Neural cell (in vitro differentiated cells): Measurements from ENCODE around the gene ADGRL1.

ENCODE experiments used
- CTCF ChIP-seq: fragments of 450-650 bp; IDR thresholded peaks from 2 replicates; pipeline ENCODE4 v1.5.1; 2014; ENCODE audit warnings: antibody characterized with exemption, mild to moderate bottlenecking, moderate library complexity; ENCODE audit not compliant: poor library complexity, severe bottlenecking
- EP300 ChIP-seq: fragments of 450-650 bp; conservative IDR thresholded peaks from 2 replicates; pipeline ENCODE4 v1.6.1; 2014; ENCODE audit warnings: antibody characterized with exemption, mild to moderate bottlenecking, moderate library complexity; ENCODE audit not compliant: poor library complexity, severe bottlenecking
- EZH2 ChIP-seq: fragments of 200-600, 300-800 bp; shearing (Covaris generic), sonication (generic); IDR thresholded peaks from 2 replicates; pipeline ENCODE4 v1.6.1; 2014; ENCODE audit warnings: antibody characterized with exemption, low read length, borderline replicate concordance, mild to moderate bottlenecking; ENCODE audit not compliant: insufficient read depth, poor library complexity, severe bottlenecking
- POLR2AphosphoS5 ChIP-seq: IDR thresholded peaks from 2 replicates; pipeline ENCODE4 v1.6.1; 2012
- RAD21 ChIP-seq: fragments of 450-650 bp; conservative IDR thresholded peaks from 2 replicates; pipeline ENCODE4 v1.6.1; 2014; ENCODE audit warnings: antibody characterized with exemption, mild to moderate bottlenecking, moderate library complexity
- SMC3 ChIP-seq: fragments of 450-650 bp; conservative IDR thresholded peaks from 2 replicates; pipeline ENCODE4 v1.6.1; 2014; ENCODE audit warnings: antibody characterized with exemption, mild to moderate bottlenecking, moderate library complexity; ENCODE audit not compliant: poor library complexity
- TF ChIP-seq, protein P1 (sequence below): IDR thresholded peaks from 2 replicates; pipeline ENCODE4 v1.6.1; 2012; ENCODE audit warnings: borderline replicate concordance

DNA sequence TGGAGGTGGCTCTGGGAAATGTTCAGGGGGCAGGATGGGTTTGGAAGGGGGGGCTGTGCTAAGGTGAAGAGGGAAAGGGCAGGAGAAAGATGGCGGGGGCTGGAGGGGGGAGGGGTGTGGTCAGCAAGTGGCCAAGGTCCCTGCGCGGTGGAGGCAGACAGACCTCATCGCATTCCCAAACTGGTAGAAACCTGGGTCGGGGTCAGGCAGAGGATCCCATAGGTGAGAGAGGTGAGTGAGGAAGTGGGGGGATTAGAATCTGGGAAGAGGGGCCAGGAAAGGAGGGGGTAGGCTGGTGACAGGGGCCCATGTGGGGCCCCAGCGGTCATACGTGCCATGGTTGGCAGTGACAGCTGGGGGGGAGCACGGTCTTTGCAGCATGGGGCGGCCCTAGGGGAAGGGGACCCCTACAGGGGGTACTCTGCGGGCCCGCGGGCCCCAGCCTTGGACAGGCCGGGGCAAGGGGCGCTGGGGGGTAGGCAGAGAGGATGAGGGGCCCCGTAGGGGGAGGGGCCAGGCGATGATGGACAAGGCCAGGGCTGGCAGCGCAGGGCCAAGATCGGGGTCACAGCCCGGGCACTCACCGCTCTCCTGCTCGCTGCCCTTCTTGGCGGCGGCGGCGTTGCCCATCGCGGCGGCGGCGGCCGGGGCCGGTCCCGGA lies 88.9 kb downstream of the ADGRL1 start:
- TF ChIP-seq, protein P1, sequence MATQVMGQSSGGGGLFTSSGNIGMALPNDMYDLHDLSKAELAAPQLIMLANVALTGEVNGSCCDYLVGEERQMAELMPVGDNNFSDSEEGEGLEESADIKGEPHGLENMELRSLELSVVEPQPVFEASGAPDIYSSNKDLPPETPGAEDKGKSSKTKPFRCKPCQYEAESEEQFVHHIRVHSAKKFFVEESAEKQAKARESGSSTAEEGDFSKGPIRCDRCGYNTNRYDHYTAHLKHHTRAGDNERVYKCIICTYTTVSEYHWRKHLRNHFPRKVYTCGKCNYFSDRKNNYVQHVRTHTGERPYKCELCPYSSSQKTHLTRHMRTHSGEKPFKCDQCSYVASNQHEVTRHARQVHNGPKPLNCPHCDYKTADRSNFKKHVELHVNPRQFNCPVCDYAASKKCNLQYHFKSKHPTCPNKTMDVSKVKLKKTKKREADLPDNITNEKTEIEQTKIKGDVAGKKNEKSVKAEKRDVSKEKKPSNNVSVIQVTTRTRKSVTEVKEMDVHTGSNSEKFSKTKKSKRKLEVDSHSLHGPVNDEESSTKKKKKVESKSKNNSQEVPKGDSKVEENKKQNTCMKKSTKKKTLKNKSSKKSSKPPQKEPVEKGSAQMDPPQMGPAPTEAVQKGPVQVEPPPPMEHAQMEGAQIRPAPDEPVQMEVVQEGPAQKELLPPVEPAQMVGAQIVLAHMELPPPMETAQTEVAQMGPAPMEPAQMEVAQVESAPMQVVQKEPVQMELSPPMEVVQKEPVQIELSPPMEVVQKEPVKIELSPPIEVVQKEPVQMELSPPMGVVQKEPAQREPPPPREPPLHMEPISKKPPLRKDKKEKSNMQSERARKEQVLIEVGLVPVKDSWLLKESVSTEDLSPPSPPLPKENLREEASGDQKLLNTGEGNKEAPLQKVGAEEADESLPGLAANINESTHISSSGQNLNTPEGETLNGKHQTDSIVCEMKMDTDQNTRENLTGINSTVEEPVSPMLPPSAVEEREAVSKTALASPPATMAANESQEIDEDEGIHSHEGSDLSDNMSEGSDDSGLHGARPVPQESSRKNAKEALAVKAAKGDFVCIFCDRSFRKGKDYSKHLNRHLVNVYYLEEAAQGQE = no peak
- TF ChIP-seq EZH2 (no peak), CTCF (no peak), EP300 (no peak), POLR2AphosphoS5 (no peak), SMC3 (no peak), RAD21 (no peak)
